Endothelial cell of umbilical vein (primary cell): Measurements from ENCODE around the gene FARP1. TPM values are rescaled to one million over a fixed set of nuclear protein-coding genes. Genes with fewer than 3 reads are reported as not detected.

Experiments used
- BruUV-seq: library from RNA; stranded (reverse); fragments of 400-500 nt; replicated peaks from 2 replicates; lab custom pipeline; 2021; lab: Mats Ljungman, UMichigan
- CTCF ChIA-PET: fragments of 300-600, 350-600 bp; sonication (Branson Sonifier 250); formaldehyde crosslinking; loops from one replicate; lab custom pipeline; 2021; ENCODE audit warnings: antibody characterized with exemption, inconsistent platforms; lab: Charles Lee
- POLR2A ChIA-PET: fragments of 300-600, 350-600 bp; sonication (Branson Sonifier 250); formaldehyde crosslinking; loops from one replicate; lab custom pipeline; 2021; ENCODE audit warnings: antibody characterized with exemption, inconsistent platforms; lab: Charles Lee
- DNase-seq: peaks from one replicate; pipeline ENCODE4 v3.0.0-alpha.2; 2011; ENCODE audit warnings: low read depth, low spot score
- FAIRE-seq: peaks from 2 replicates; lab custom pipeline; 2011; peaks lifted over from hg19 to GRCh38; lab: Jason Lieb, UNC
- H2AFZ ChIP-seq: 2 replicates; pipeline ENCODE4 v1.6.0; 2012; ENCODE audit warnings: low read depth, low read length, control low read depth, inconsistent platforms
- H3K27ac ChIP-seq: 2 replicates; pipeline ENCODE4 v1.5.1; 2011; ENCODE audit warnings: low read depth, mild to moderate bottlenecking, control low read depth, low read length, moderate library complexity; ENCODE audit not compliant: insufficient read depth
- H3K27me3 ChIP-seq, 2 experiments: 2 replicates each; pipeline versions ENCODE4 v1.6.0 to v1.6.1; 2011; ENCODE audit warnings: low read length in 2 of 2, mixed read lengths in 1 of 2; ENCODE audit not compliant: control insufficient read depth in 2 of 2, insufficient read depth in 2 of 2
- H3K36me3 ChIP-seq, 2 experiments: 2 replicates in 1 of 2; 3 replicates in 1 of 2; pipeline ENCODE4 v1.5.1; 2011; ENCODE audit warnings: low read length in 2 of 2, mild to moderate bottlenecking in 1 of 2, moderate library complexity in 1 of 2; ENCODE audit not compliant: control insufficient read depth in 2 of 2, insufficient read depth in 2 of 2; ENCODE audit errors: extremely low read depth in 1 of 2
- H3K4me1 ChIP-seq: 3 replicates; pipeline ENCODE4 v1.5.1; 2011; ENCODE audit warnings: mild to moderate bottlenecking, low read length; ENCODE audit not compliant: control insufficient read depth, insufficient read depth; ENCODE audit errors: extremely low read depth
- H3K4me2 ChIP-seq: 2 replicates; pipeline ENCODE4 v1.6.1; 2011; ENCODE audit warnings: low read length, control low read depth, mixed read lengths; ENCODE audit not compliant: insufficient read depth
- H3K4me3 ChIP-seq, 3 experiments: fragments of 200-600 bp in 1 of 3; sonication (generic), shearing (Covaris generic) in 1 of 3; replicated peaks in 1 of 3; 2 replicates each; pipeline ENCODE4 v1.5.1; 2011 to 2016; ENCODE audit warnings: control low read depth in 3 of 3, low read length in 3 of 3, mild to moderate bottlenecking in 2 of 3, inconsistent platforms in 1 of 3, low read depth in 1 of 3, moderate library complexity in 1 of 3; ENCODE audit not compliant: insufficient read depth in 1 of 3
- H3K79me2 ChIP-seq: 2 replicates; pipeline ENCODE4 v1.6.0; 2012; ENCODE audit warnings: low read length, inconsistent platforms; ENCODE audit not compliant: control insufficient read depth, insufficient read depth
- H3K9ac ChIP-seq: replicated peaks from 2 replicates; pipeline ENCODE3; 2011; ENCODE audit warnings: low read length, control low read depth; ENCODE audit not compliant: insufficient read depth; ENCODE audit errors: extremely low read depth
- H3K9me1 ChIP-seq: replicated peaks from 3 replicates; pipeline ENCODE4 v1.6.0; 2011; ENCODE audit warnings: mild to moderate bottlenecking, low read length; ENCODE audit not compliant: control insufficient read depth, insufficient read depth; ENCODE audit errors: extremely low read depth
- H3K9me3 ChIP-seq: replicated peaks from 2 replicates; pipeline ENCODE4 v1.5.1; 2012; ENCODE audit warnings: low read length, inconsistent platforms; ENCODE audit not compliant: control insufficient read depth, insufficient read depth
- H4K20me1 ChIP-seq: replicated peaks from 2 replicates; pipeline ENCODE3; 2011; ENCODE audit warnings: mild to moderate bottlenecking, low read length; ENCODE audit not compliant: control insufficient read depth, insufficient read depth; ENCODE audit errors: extremely low read depth
- CTCF ChIP-seq, 2 donors: IDR thresholded peaks; 1 replicate in 1 of 2; 2 replicates in 1 of 2; pipeline ENCODE4 v1.5.1; 2011; ENCODE audit warnings: low read length in 2 of 2, mild to moderate bottlenecking in 2 of 2, moderate library complexity in 2 of 2, control low read depth in 1 of 2, inconsistent platforms in 1 of 2, low read depth in 1 of 2; ENCODE audit not compliant: insufficient read depth in 1 of 2; ENCODE audit errors: extremely low read depth in 1 of 2
- EZH2 ChIP-seq: IDR thresholded peaks from 2 replicates; pipeline ENCODE4 v1.6.1; 2012; ENCODE audit warnings: borderline replicate concordance, low read depth, mild to moderate bottlenecking, moderate library complexity, low read length, inconsistent platforms; ENCODE audit not compliant: severe bottlenecking
- FOS ChIP-seq: IDR thresholded peaks from 2 replicates; pipeline ENCODE4 v1.6.1; 2011; ENCODE audit warnings: mild to moderate bottlenecking, low read length, moderate library complexity, borderline replicate concordance; ENCODE audit not compliant: insufficient read depth
- GATA2 ChIP-seq: IDR thresholded peaks from 2 replicates; pipeline ENCODE4 v1.7.0; 2011; ENCODE audit warnings: low read depth, mild to moderate bottlenecking, moderate library complexity, mixed read lengths, low read length; ENCODE audit not compliant: insufficient read length, insufficient read depth
- JUN ChIP-seq: IDR thresholded peaks from 2 replicates; pipeline ENCODE4 v1.6.1; 2011; ENCODE audit warnings: borderline replicate concordance, low read depth; ENCODE audit not compliant: insufficient read length, insufficient read depth
- dilution Hi-C: fragments of 300-500 bp; cut with MboI; formaldehyde crosslinking; loops from one replicate; pipeline ENCODE4 v1.15.0; 2019; ENCODE audit warnings: low sequenced_read_pairs; ENCODE audit not compliant: extremely low pct_ligation_motif_present
- intact Hi-C: fragments of 100-400 bp; cut with micrococcal nuclease; formaldehyde crosslinking; loops from one replicate; pipeline ENCODE4 v1.10.0; 2022
- polyA plus RNA-seq, 4 experiments: library from polyadenylated mRNA; depleted of rRNA in 3 of 4; stranded (reverse) in 3 of 4; unstranded in 1 of 4; fragments of >200 nt; gene quantifications; 2 replicates each; pipeline versions ENCODE4 v1.2.1 to v1.2.3, GENCODE V29; 2011 to 2012; ENCODE audit warnings: missing spikeins in 1 of 4
- total RNA-seq: library from RNA; stranded (reverse); gene quantifications from 2 replicates; pipeline ENCODE4 v1.2.3, GENCODE V29; 2021

Gene FARP1
- total and polyA plus RNA-seq, 2 donors (not counting 3 experiments of a cell fraction or from before 2014, with no cell fraction given): 19.0 to 77.7 TPM

- H3K36me3 ChIP-seq: no peaks in the 10 kb centered on the region
- intact Hi-C loops: no loop called here
- no peak for TF ChIP-seq CTCF (IDR thresholded peaks at IDR 0.05; ENCODE audit: extremely low read depth in 1 of 2, insufficient read depth in 1 of 2, low read depth in 1 of 2, low read length in 2 of 2)
- no peak for TF ChIP-seq EZH2
- no peak for TF ChIP-seq JUN
- no peak for TF ChIP-seq GATA2
- no peak for TF ChIP-seq FOS
Measured at GRCh38 chr13:98432638-98433037, 289.7 kb downstream of the FARP1 start.

More at GRCh38 chr13:98432638-98433037, 289.7 kb downstream of the FARP1 start:
- Histone ChIP-seq H3K9ac (no peak overlapping the region), H3K4me3 (no peak overlapping the region), H3K79me2 (no peaks in the 10 kb centered on the region), H3K9me1 (no peaks in the 10 kb centered on the region), H3K9me3 (no peaks in the 10 kb centered on the region), H4K20me1 (no peaks in the 10 kb centered on the region), H2AFZ (no peak overlapping the region), H3K4me1 (no peaks in the 10 kb centered on the region), H3K27me3 (no peaks in the 10 kb centered on the region), H3K4me2 (no peak overlapping the region), H3K27ac (no peak overlapping the region)
- ChIA-PET POLR2A (no interaction called here), CTCF (no interaction called here)
- BruUV-seq: no TSS peak
- dilution Hi-C loops: loop anchor here (25.0 kb wide), 1 partner anchor 230 kb away; no protein-coding TSS in a partner anchor
- DNase-seq: no peak
- no peak for FAIRE-seq
